H1 (cell line): ENCODE data around the gene OCLN. TPM values are rescaled to one million over a fixed set of nuclear protein-coding genes. Genes with fewer than 3 reads are reported as not detected.

Experiments used
- CTCF ChIA-PET: fragments of 300-600 bp; sonication (Branson Sonifier 250); formaldehyde crosslinking; loops from one replicate; lab custom pipeline; 2021; ENCODE audit not compliant: partially characterized antibody; lab: Charles Lee
- POLR2A ChIA-PET: fragments of 300-600 bp; sonication (Branson Sonifier 250); formaldehyde crosslinking; loops from one replicate; lab custom pipeline; 2021; ENCODE audit warnings: inconsistent platforms; ENCODE audit not compliant: partially characterized antibody; lab: Charles Lee
- DNase-seq, 2 experiments: peaks; one replicate each; pipeline versions ENCODE4 v3.0.0 to v3.0.0-alpha.2; 2010 to 2022; ENCODE audit warnings: low spot score in 2 of 2, low read depth in 1 of 2, mixed read lengths in 1 of 2
- FAIRE-seq: peaks from 2 replicates; lab custom pipeline; 2011; peaks lifted over from hg19 to GRCh38; lab: Jason Lieb, UNC
- H2AFZ ChIP-seq: 2 replicates; pipeline ENCODE4 v1.8.1; 2012; ENCODE audit warnings: low read length, inconsistent platforms
- H2AK5ac ChIP-seq: 2 replicates; pipeline ENCODE4 v1.6.1; 2013; ENCODE audit warnings: low read depth, low read length
- H2BK120ac ChIP-seq: replicated peaks from 2 replicates; pipeline ENCODE3; 2013; ENCODE audit warnings: low read depth, low read length, inconsistent platforms
- H2BK12ac ChIP-seq: 2 replicates; pipeline ENCODE4 v1.6.1; 2013; ENCODE audit warnings: low read depth, low read length
- H2BK15ac ChIP-seq: 2 replicates; pipeline ENCODE4 v1.6.1; 2013; ENCODE audit warnings: low read length
- H2BK20ac ChIP-seq: 2 replicates; pipeline ENCODE4 v1.6.1; 2013; ENCODE audit warnings: low read length
- H2BK5ac ChIP-seq: 2 replicates; pipeline ENCODE4 v1.6.1; 2013; ENCODE audit warnings: low read depth, low read length
- H3K14ac ChIP-seq: 2 replicates; pipeline ENCODE4 v1.6.1; 2013; ENCODE audit warnings: inconsistent platforms; ENCODE audit not compliant: insufficient read length
- H3K18ac ChIP-seq: 2 replicates; pipeline ENCODE4 v1.6.1; 2013; ENCODE audit warnings: low read length; ENCODE audit errors: extremely low read depth
- H3K23ac ChIP-seq: 2 replicates; pipeline ENCODE4 v1.6.1; 2013; ENCODE audit warnings: inconsistent platforms; ENCODE audit not compliant: insufficient read length
- H3K23me2 ChIP-seq: 2 replicates; pipeline ENCODE4 v1.6.1; 2013; ENCODE audit warnings: low read depth, low read length
- H3K27ac ChIP-seq: 2 replicates; pipeline ENCODE4 v1.6.1; 2011; ENCODE audit warnings: low read depth, low read length, inconsistent platforms
- H3K27me3 ChIP-seq, 4 experiments: replicated peaks in 1 of 4; 1 replicate in 1 of 4; 2 replicates in 3 of 4; pipeline versions ENCODE4 v1.6.1 to v1.8.1; 2011 to 2013; ENCODE audit warnings: low read length in 3 of 4, mild to moderate bottlenecking in 3 of 4, inconsistent platforms in 2 of 4, mixed read lengths in 2 of 4, moderate library complexity in 1 of 4; ENCODE audit not compliant: control insufficient read depth in 3 of 4, insufficient read depth in 3 of 4; ENCODE audit errors: extremely low read depth in 1 of 4
- H3K36me3 ChIP-seq, 4 experiments: 2 replicates each; pipeline versions ENCODE4 v1.6.1 to v1.8.1; 2011 to 2013; ENCODE audit warnings: mild to moderate bottlenecking in 4 of 4, low read length in 3 of 4, moderate library complexity in 2 of 4, control low read depth in 1 of 4, inconsistent platforms in 1 of 4; ENCODE audit not compliant: insufficient read depth in 4 of 4, control insufficient read depth in 2 of 4
- H3K4ac ChIP-seq: replicated peaks from 2 replicates; pipeline ENCODE3; 2013; ENCODE audit warnings: low read length, low read depth, mixed read lengths, inconsistent platforms; ENCODE audit not compliant: insufficient read length
- H3K4me1 ChIP-seq, 4 experiments: replicated peaks in 1 of 4; 1 replicate in 1 of 4; 2 replicates in 3 of 4; pipeline versions ENCODE4 v1.6.1 to v1.8.1; 2011 to 2013; ENCODE audit warnings: low read length in 3 of 4, inconsistent platforms in 2 of 4, mixed read lengths in 1 of 4; ENCODE audit not compliant: insufficient read depth in 4 of 4, control insufficient read depth in 3 of 4
- H3K4me2 ChIP-seq, 2 experiments: 2 replicates each; pipeline versions ENCODE4 v1.6.1 to v1.8.1; 2011 to 2013; ENCODE audit warnings: low read depth in 2 of 2, low read length in 2 of 2, control low read depth in 1 of 2, inconsistent platforms in 1 of 2, mild to moderate bottlenecking in 1 of 2; ENCODE audit not compliant: insufficient read depth in 1 of 2
- H3K4me3 ChIP-seq, 4 experiments: fragments of 200-600, 300-600 bp in 1 of 4; sonication (generic), shearing (Covaris generic), sonication (Bioruptor Twin) in 1 of 4; 2 replicates each; pipeline versions ENCODE4 v1.5.1 to v1.8.1; 2011 to 2016; ENCODE audit warnings: low read length in 4 of 4, low read depth in 3 of 4, control low read depth in 2 of 4, inconsistent platforms in 2 of 4, mild to moderate bottlenecking in 2 of 4, mixed read lengths in 1 of 4, moderate library complexity in 1 of 4; ENCODE audit not compliant: insufficient read depth in 2 of 4; ENCODE audit errors: extremely low read depth in 1 of 4
- H3K56ac ChIP-seq: replicated peaks from 2 replicates; pipeline ENCODE3; 2013; ENCODE audit warnings: low read depth, mild to moderate bottlenecking, mixed read lengths, low read length, inconsistent platforms; ENCODE audit not compliant: insufficient read length
- H3K79me1 ChIP-seq: 2 replicates; pipeline ENCODE4 v1.6.1; 2013; ENCODE audit warnings: low read depth, low read length, control low read depth
- H3K79me2 ChIP-seq, 2 experiments: 2 replicates each; pipeline versions ENCODE4 v1.6.1 to v1.8.1; 2012 to 2013; ENCODE audit warnings: low read length in 2 of 2, mild to moderate bottlenecking in 2 of 2, inconsistent platforms in 1 of 2; ENCODE audit not compliant: insufficient read depth in 2 of 2, control insufficient read depth in 1 of 2
- H3K9ac ChIP-seq, 4 experiments: replicated peaks in 1 of 4; 1 replicate in 1 of 4; 2 replicates in 3 of 4; pipeline versions ENCODE4 v1.6.1 to v1.8.1; 2011 to 2013; ENCODE audit warnings: low read depth in 3 of 4, low read length in 3 of 4, control low read depth in 2 of 4, mild to moderate bottlenecking in 2 of 4, moderate library complexity in 2 of 4, inconsistent platforms in 1 of 4; ENCODE audit errors: extremely low read depth in 1 of 4
- H3K9me3 ChIP-seq, 2 experiments: 2 replicates each; pipeline versions ENCODE4 v1.6.1 to v1.8.1; 2012 to 2013; ENCODE audit warnings: mild to moderate bottlenecking in 2 of 2, moderate library complexity in 2 of 2, control low read depth in 1 of 2, inconsistent platforms in 1 of 2, low read depth in 1 of 2, low read length in 1 of 2, mixed read lengths in 1 of 2; ENCODE audit not compliant: insufficient read depth in 2 of 2
- H4K20me1 ChIP-seq, 2 experiments: replicated peaks in 1 of 2; 2 replicates each; pipeline versions ENCODE3 to v1.8.1; 2011 to 2013; ENCODE audit warnings: inconsistent platforms in 2 of 2, low read length in 2 of 2, mild to moderate bottlenecking in 1 of 2; ENCODE audit not compliant: insufficient read depth in 2 of 2, control insufficient read depth in 1 of 2
- H4K5ac ChIP-seq: 2 replicates; pipeline ENCODE4 v1.6.1; 2013; ENCODE audit warnings: low read length, low read depth, mixed read lengths, inconsistent platforms; ENCODE audit not compliant: insufficient read length
- H4K8ac ChIP-seq: 2 replicates; pipeline ENCODE4 v1.8.0; 2013; ENCODE audit warnings: mild to moderate bottlenecking, moderate library complexity, low read length, inconsistent platforms; ENCODE audit not compliant: insufficient read depth; ENCODE audit errors: extremely low read depth
- H4K91ac ChIP-seq: replicated peaks from 2 replicates; pipeline ENCODE3; 2013; ENCODE audit warnings: low read length, mixed read lengths, inconsistent platforms; ENCODE audit not compliant: insufficient read length
- ASH2L ChIP-seq: fragments of 200-600, 300-600 bp; sonication (generic); IDR thresholded peaks from one replicate; pipeline ENCODE4 v1.7.1; 2017; ENCODE audit warnings: low read length
- ATF3 ChIP-seq: IDR thresholded peaks from 2 replicates; pipeline ENCODE4 v1.6.1; 2011; ENCODE audit warnings: low read depth, mild to moderate bottlenecking, low read length; ENCODE audit not compliant: insufficient read depth
- EZH2 ChIP-seq: fragments of 200-600 bp; sonication (generic); IDR thresholded peaks from 2 replicates; pipeline ENCODE4 v1.7.1; 2012; ENCODE audit warnings: low read depth, mild to moderate bottlenecking, moderate library complexity, low read length, inconsistent platforms; ENCODE audit not compliant: severe bottlenecking
- FOSL1 ChIP-seq: IDR thresholded peaks from 2 replicates; pipeline ENCODE4 v1.6.1; 2011; ENCODE audit warnings: mild to moderate bottlenecking, low read depth, low read length, moderate library complexity; ENCODE audit not compliant: insufficient read depth
- KDM1A ChIP-seq: fragments of 200-600, 300-600 bp; sonication (generic); IDR thresholded peaks from 2 replicates; pipeline ENCODE4 v1.7.1; 2016; ENCODE audit warnings: mild to moderate bottlenecking, low read length, borderline replicate concordance
- KDM4A ChIP-seq: IDR thresholded peaks from one replicate; pipeline ENCODE4 v1.7.1; 2012; ENCODE audit warnings: low read depth, mild to moderate bottlenecking, moderate library complexity, low read length, inconsistent platforms; ENCODE audit not compliant: severe bottlenecking
- MAX ChIP-seq: IDR thresholded peaks from 2 replicates; pipeline ENCODE4 v1.6.1; 2012; ENCODE audit warnings: inconsistent platforms
- RBBP5 ChIP-seq: IDR thresholded peaks from 2 replicates; pipeline ENCODE4 v1.7.1; 2012; ENCODE audit warnings: low read depth, mild to moderate bottlenecking, inconsistent platforms, low read length, moderate library complexity, borderline replicate concordance
- RFX5 ChIP-seq: IDR thresholded peaks from 2 replicates; pipeline ENCODE4 v1.6.1; 2011; ENCODE audit warnings: low read depth, low read length, improper control_type of control experiment, borderline replicate concordance
- SP2 ChIP-seq: IDR thresholded peaks from 2 replicates; pipeline ENCODE4 v1.6.1; 2012; ENCODE audit warnings: mild to moderate bottlenecking, low read length, inconsistent platforms
- TBP ChIP-seq: IDR thresholded peaks from 2 replicates; pipeline ENCODE4 v1.6.1; 2011; ENCODE audit warnings: low read depth, low read length, improper control_type of control experiment
- YY1 ChIP-seq: IDR thresholded peaks from 2 replicates; pipeline ENCODE4 v1.6.1; 2011; ENCODE audit warnings: low read depth, mild to moderate bottlenecking, low read length
- ZNF274 ChIP-seq: IDR thresholded peaks from 2 replicates; pipeline ENCODE4 v1.7.0; 2012; ENCODE audit warnings: low read length, borderline replicate concordance; ENCODE audit errors: extremely low read depth
- WGBS, 2 experiments: shearing (Covaris generic) in 1 of 2; methylation state at CpG; one replicate each; pipeline versions ENCODE4 v1.1.6 to v1.1.7; 2013 to 2015; ENCODE audit warnings: low lambda C conversion rate in 2 of 2, mixed read lengths in 2 of 2, inconsistent platforms in 1 of 2, low coverage in 1 of 2, missing lambda C conversion rate in 1 of 2; ENCODE audit not compliant: insufficient replicate concordance in 2 of 2, insufficient coverage in 1 of 2, insufficient read length in 1 of 2; ENCODE audit errors: extremely low coverage in 1 of 2, missing lambda C conversion rate in 1 of 2; 5-methylcytosine and 5-hydroxymethylcytosine counted together
- polyA plus RNA-seq, 7 experiments: library from polyadenylated mRNA; depleted of rRNA in 3 of 7; stranded (reverse) in 5 of 7; unstranded in 2 of 7; fragments of >200 nt in 5 of 7; fragments of 200-250 nt in 2 of 7; gene quantifications; 1 replicate in 5 of 7; 2 replicates in 1 of 7; 4 replicates in 1 of 7; pipeline versions ENCODE4 v1.2.1 to v1.2.3, GENCODE V29; 2011 to 2013; ENCODE audit warnings: missing spikeins in 2 of 7, mixed read lengths in 2 of 7
- total RNA-seq: library from RNA; stranded (reverse); fragmentation: NEBNext Ultra II Directional; extraction: Animal tissue kit (Norgen Biotek cat#: 25700); gene quantifications from 2 replicates; pipeline ENCODE4 v1.2.1, GENCODE V29; 2021

Gene OCLN
- total and polyA plus RNA-seq, 2 of the 8 experiments (the other 6 are each of a cell fraction or from before 2014, with no cell fraction given) = 27.9 to 85.5 TPM

- Histone ChIP-seq H3K4me2 (no peak overlapping the region), H3K23me2 (no peaks in the 10 kb centered on the region; the same call in 1 of the 2 replicates), H3K79me2 (peaks cover 9 to 91% of the 10 kb centered on the region in 2 experiments), H3K18ac (no peak overlapping the region), H3K9me3 (no peaks in the 10 kb centered on the region), H2AFZ (no peak overlapping the region), H3K79me1 (peaks cover 5% of the 10 kb centered on the region; the same call in 1 of the 2 replicates), H4K20me1 (peaks cover 7 to 9% of the 10 kb centered on the region in 2 experiments), H2AK5ac (no peak overlapping the region), H4K5ac (no peak overlapping the region), H3K9ac (no peak overlapping the region), H3K27me3 (no peaks in the 10 kb centered on the region), H3K36me3 (no peaks in the 10 kb centered on the region), H3K14ac (no peak overlapping the region), H3K23ac (no peak overlapping the region), H2BK120ac (no peak overlapping the region), H3K56ac (no peak overlapping the region), H2BK15ac (no peak overlapping the region), H3K4ac (no peak overlapping the region), H3K4me3 (no peak overlapping the region), H2BK12ac (no peak overlapping the region), H3K27ac (no peak overlapping the region), H4K8ac (no peak overlapping the region), H2BK5ac (no peak overlapping the region), H4K91ac (no peak overlapping the region), H3K4me1 (peaks cover 3 to 23% (median 15%) of the 10 kb centered on the region in 4 experiments; a peak in 6 of 7 replicates), H2BK20ac (no peak overlapping the region)
- FAIRE-seq = no peak
- 92% methylated on average over 3 of the region's 3 CpGs; no CpG with 5 or more reads in 1 of the 2 experiments for WGBS, 2 experiments
- no peak for DNase-seq
- POLR2A ChIA-PET = interaction anchor here (0.6 kb wide), 2 partner anchors 74 to 1043 kb away, joined by 6 read pairs; no protein-coding TSS in a partner anchor
- CTCF ChIA-PET = no interaction called here
- TF ChIP-seq EZH2 = no peak
- TF ChIP-seq KDM4A = no peak
- no peak for TF ChIP-seq FOSL1
- no peak for TF ChIP-seq KDM1A
- no peak for TF ChIP-seq TBP
- TF ChIP-seq ASH2L = no peak
- TF ChIP-seq RFX5 = no peak
- TF ChIP-seq RBBP5 = no peak
- TF ChIP-seq ATF3 = no peak
- TF ChIP-seq MAX = no peak
- no peak for TF ChIP-seq SP2
- no peak for TF ChIP-seq YY1
- no peak for TF ChIP-seq ZNF274
Observed at GRCh38 chr5:69498384-69498783, 5.8 kb downstream of the OCLN start.
